GM18505 (cell line): Measurements from ENCODE around the gene FAM184A.
"Not testable (repeated sequence)": the region's sequence is repeated elsewhere in the genome, so short reads cannot be mapped to it uniquely, and the experiment has no call there.

Experiments used
- ATAC-seq: cut with Tn5 transposase; IDR thresholded peaks from one replicate; pipeline ENCODE4 v1.9.1; 2021; ENCODE audit not compliant: unreplicated experiment
- POLR2A ChIP-seq: IDR thresholded peaks from 4 replicates; pipeline ENCODE4 v1.6.1; 2011; ENCODE audit warnings: borderline replicate concordance; ENCODE audit not compliant: insufficient read depth, insufficient read length; ENCODE audit errors: extremely low read depth

The FAM184A gene

DNA sequence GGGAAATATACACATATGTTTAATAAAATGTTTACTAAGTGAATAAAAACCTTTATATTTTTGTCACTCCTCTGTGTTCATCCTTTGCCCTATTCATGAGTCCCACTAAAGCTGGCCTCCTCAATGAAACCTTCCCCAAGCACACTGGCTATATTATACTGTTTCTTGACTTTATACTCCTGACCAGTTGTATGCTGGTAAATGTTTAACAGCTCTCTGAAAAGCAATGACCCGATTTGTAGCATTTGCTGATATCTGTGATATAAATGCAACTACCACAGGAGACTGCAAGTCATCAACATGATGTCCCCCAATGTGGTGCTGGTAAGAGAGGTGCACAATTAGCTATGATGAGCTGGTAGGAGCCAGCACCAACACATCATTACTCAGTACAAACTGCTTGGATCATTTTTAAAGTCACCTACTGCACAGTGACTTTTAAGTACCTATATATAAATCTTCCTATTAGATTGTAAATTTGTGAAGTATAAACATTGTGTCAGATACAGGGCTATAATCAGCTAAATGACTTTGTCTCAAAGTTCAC lies 78.9 kb downstream of the FAM184A start:
- no peak for TF ChIP-seq POLR2A
- ATAC-seq, result no peak

DNA sequence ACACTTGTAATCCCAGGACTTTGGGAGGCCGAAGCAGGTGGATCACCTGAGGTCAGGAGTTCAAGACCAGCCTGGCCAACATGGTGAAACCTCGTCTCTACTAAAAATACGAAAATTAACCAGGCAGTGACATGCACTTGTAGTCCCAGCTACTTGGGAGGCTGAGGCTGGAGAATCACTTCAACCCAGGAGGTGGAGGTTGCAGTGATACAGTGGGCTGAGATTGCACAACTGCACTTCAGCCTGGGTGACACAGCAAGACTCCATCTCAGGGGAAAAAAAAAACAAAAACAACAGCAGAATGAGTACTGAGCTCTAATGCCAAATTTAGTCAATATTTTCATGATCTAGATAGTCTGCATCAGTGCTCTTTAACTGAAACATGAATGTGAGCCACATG lies 81.0 kb downstream of the FAM184A start:
- not testable (repeated sequence) for ATAC-seq

DNA sequence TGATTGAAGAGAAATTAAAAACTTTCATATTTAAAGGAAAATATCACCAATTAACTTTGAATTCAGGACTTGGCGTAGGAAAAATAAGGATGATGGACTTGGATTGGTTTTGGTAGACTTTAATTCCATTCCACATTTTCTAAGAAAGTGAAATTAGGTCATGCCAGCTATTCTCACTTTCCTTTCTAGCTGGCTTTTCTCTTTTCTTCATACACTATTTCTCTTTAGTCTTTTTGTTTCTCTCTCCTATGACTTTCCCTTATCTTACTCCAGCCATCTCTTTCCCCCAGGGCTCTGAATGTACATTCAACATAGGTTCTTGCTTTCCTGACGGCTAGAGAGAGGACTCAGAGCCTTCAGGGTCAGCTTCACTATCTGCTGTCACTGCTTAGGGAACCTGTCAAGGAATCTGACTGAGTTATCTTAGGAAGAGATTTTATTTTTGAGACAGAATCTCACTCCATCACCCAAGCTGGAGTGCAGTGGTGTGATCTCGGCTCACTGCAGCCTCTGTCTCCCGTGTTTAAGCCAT lies 82.1 kb downstream of the FAM184A start:
- ATAC-seq, result no peak
- no peak for TF ChIP-seq POLR2A

DNA sequence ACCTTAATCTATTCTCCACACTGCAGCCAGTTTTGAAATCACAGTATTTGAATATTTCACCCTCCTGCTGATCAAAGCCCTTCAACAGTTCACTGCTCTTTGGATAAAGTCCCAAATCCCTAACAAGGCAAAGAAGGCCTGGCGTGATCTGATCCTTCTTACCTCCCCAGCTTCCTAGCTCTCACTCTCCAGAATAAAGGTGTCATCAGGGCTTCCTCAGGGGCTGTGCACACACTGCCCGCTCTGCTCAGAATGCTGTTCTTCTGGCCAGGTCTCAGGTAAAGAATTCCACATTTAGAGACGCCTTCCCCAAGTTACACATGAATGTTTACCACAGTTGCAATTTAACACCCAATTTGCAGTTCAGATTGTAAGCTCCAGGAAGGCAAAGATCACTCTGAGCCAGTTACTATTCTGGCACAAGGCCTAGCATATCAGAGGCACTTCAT lies 84.6 kb downstream of the FAM184A start:
- TF ChIP-seq POLR2A, result no peak
- ATAC-seq, result no peak

DNA sequence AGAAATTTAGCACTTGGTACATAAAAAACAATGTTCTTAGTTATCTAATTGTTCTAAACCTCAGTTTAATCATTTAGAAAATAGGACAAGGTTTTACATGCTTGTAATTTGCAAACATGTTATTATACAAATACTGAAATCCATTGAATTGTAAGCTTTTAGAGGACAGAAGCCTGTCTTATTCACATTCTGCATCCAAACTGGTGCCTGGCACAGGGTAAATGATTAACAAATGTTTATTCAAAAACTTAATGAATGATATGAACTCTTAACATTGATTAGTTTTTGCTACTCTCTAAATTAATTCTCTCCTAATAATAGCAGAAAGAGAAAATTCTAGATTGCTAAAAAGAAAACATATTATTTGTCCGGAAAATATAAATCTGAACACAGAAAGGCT lies 85.1 kb downstream of the FAM184A start:
- no peak for TF ChIP-seq POLR2A
- no peak for ATAC-seq

DNA sequence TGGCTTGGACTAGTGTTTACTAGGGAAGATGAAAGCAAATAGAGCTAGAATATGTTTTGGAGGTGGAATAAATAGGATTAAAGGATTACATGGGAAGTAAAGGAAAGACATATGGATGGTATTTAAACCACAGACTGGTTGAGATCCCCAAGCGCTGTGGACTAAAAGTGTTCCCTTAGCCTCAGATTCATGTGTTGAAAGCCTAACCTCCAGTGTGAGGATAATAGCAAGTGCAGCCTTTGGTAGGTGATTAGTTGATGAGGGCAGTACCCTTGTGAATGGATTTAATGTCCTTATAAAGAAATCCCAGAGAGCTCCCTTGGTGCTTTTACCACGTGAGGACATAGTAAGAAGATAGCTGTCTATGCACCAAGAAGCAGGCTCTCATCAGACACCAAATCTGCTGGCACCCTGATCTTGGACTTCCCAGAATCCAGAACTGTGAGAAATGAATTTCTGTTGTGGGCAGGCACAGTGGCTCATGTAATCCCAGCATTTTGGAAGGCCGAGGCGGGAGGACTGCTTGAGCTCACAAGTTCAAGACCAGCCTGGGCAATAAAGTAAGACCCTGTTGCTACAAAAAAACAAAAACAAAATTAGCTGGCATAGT lies 86.2 kb downstream of the FAM184A start:
- no peak for TF ChIP-seq POLR2A
- no peak for ATAC-seq

DNA sequence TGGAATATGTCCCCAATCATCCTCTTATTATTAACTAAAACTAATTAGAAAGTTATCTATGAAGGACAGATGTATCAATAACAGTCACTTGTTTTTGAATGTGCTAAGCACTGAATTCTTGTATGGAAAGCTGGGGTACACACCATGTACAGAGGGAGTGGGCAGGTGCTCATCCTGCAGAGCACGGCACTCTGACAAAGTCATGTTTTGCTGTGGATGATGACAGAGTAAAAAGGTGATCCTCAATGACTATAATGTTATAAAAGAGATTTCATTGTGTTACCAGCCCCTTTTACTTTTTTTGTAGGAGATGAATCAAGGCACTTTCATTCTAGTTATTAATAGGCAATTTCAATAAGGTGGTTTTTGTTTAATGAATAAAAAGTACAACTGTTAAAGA lies 92.2 kb downstream of the FAM184A start:
- no peak for TF ChIP-seq POLR2A
- ATAC-seq, result no peak

DNA sequence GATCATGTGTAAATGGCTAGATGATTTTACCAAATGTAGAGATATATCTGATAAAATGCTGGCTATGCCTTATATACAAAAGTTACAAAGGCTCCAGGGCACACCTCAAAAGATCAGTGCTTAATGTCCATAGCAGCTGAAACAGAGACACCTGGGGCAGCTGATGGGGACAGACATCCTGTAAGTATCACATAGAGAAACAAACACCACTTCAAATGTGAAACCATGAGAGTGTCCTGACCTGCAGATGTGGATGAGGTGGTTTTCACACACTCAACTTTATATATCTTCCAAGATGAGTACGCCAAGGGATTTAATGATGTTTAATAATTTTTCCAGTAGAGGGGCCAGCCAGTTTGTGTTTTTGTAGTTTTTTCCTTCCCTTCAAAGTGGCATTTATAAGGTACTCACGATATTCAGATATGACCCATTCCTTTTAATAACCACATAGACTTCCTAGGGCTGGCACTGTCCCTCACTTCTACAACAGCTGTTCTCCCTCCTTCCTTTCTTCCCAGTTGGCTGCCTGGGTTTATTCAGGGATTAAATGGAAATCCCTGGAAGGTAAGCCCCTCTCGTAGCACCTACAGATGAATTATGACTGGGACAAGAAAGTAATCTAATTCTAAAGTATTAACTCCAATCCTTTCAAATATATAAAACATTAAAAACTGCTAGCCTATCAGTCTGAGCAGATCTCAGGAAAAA lies 93.2 kb downstream of the FAM184A start:
- TF ChIP-seq POLR2A, result no peak
- ATAC-seq, result no peak

DNA sequence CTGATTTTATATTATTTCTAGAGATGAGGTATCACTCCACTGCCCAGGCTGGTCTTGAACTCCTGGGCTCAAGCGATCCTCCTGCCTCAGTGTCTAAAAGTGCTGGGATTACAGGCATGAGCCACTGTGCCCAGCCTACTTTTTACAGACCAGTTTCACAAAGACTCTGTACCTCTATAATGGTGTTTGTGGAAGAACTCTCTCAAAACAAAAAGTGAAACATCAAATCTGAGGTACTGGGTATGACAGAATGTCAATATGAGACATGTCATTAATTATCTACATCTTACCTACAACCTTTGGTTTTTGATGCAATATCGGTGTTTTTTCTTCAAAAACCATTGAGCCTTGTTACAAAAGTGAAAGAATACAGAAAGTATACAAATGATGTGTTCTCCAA lies 94.1 kb downstream of the FAM184A start:
- no peak for TF ChIP-seq POLR2A
- no peak for ATAC-seq

DNA sequence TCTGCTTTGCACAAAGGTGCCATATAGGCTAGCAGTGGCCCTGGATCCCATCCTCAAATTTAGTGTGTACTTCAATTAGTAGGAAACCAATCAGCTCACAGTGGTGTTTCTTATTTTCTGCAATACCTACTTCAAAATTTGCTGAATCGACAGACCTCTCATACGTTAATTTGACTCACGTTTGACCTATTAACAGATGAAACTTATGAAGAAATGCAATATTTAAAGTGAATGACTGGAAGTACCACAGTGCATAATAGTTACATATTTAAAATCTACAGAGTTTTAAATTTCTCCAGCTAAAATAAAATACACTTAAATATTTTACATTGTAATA lies 95.9 kb downstream of the FAM184A start:
- no peak for TF ChIP-seq POLR2A
- ATAC-seq, result no peak

DNA sequence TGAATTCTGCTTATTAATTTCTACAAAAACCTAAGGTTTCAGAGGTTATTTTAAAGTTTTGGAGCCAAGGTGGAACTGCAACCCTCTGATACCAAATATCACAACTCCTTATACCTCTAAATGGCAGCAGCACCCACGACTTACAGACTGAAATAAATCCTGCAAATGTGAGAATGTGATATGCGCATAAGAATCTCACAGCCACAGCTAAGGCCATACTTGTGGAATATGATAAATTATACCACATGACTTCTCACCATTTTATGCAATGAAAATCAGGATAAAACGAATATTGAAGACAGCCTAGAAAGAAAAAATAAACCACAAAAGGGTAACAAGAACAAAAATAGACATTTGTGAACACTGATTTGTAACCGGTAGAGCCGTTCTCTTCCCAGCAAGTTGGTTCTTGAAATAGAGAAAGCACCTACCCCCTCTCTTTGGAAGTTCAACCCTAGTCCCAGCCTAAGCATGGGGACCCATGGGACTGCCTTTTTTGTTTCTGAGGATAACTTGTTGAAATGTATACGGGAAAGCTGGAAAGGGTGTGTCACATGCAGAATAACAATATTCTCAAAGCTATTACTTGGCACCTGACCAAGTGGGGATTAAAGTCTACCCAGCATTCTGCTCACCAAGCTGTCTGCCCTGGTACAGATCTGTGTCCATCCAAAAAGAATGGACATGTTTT lies 96.4 kb downstream of the FAM184A start:
- no peak for ATAC-seq
- TF ChIP-seq POLR2A, result no peak

DNA sequence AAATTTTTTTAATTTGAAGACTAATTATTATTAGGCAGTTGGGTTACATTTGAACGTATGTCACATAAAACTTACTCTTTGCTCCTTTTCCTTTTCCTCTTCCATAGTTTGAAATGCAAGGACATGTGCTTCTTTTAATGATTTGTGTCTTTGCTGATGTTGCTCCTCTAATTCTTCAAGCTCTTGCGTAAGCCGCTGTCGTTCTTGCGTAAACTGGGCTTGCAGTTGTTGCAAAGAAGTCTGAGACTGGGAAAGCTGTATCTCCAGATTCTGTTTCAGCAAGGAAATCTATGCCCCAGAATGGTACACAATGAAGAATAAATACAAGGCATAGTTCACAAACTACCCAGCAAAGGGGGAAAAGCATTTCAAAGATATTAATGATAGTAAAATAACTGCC lies 98.4 kb downstream of the FAM184A start:
- ATAC-seq, result no peak
- TF ChIP-seq POLR2A, result no peak

DNA sequence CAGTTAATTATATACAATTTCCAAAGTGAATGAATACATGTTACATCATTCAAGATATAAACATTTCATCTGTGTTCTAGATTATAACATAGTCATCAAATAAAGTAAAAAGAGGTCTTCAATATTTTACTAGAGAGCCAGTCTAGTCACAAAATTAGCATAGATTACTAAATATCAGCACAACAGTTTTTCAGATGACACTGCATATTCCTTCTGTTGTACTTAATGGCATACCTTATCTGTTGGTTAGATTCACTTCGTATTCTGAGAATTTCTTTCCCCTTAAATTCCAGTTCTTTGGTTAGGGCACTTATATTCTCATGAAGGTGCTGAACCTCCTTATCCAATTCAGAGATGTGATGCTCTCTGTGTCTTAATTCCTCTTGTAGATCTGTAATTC lies 103.7 kb downstream of the FAM184A start:
- no peak for TF ChIP-seq POLR2A
- no peak for ATAC-seq

DNA sequence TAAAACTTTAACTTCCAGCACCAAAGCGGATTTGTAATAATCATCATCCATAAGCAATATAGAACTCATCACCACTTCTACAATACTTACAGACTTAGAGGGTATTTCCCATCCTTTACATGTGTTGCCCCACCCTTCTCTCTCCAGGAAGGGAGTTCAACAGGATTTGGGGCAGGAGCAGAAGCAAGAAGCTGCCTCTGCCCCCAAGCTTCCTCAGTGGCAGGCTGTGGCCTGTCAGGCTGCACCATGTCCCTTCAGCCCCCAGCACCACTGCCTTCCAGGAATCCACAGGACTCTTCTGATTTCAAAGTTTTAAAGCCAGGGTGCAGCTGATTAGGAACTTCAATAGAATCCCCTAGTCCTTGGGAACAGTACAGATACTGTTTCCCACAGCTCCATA lies 106.8 kb downstream of the FAM184A start:
- ATAC-seq, result no peak

More for the DNA sequence above, 106.8 kb downstream of the FAM184A start:
- no peak for TF ChIP-seq POLR2A
